Measurements from ENCODE around the gene EREG. TPM values are rescaled to one million over a fixed set of nuclear protein-coding genes. Genes with fewer than 3 reads are reported as not detected.
A peak's percentile ranks its signal among the peaks of the same experiment; 100 is the strongest.

Gene EREG
- polyA plus RNA-seq, 4 donors: 0.22 to 15.4 (median 0.75) TPM; not detected in 1

GRCh38 chr4:74428276-74428675 is 63.3 kb downstream of the EREG start:
- H3K27ac ChIP-seq (ENCODE audit: low read depth in 1 of 3, low read length in 2 of 3): no peak overlapping the region
- H3K4me1 ChIP-seq (ENCODE audit: control insufficient read depth in 3 of 3, insufficient read depth in 2 of 3, low read depth in 1 of 3, low read length in 2 of 3): no peaks in the 10 kb centered on the region
- H3K27me3 ChIP-seq (ENCODE audit: control insufficient read depth in 3 of 3, insufficient read depth in 3 of 3, low read length in 3 of 3): no peaks in the 10 kb centered on the region
- no peaks in the 10 kb centered on the region for H3K9me3 ChIP-seq (ENCODE audit: control insufficient read depth in 2 of 2, insufficient read depth in 1 of 2, low read depth in 1 of 2, low read length in 1 of 2)
- FAIRE-seq: no peak
- no peaks in the 10 kb centered on the region for H3K36me3 ChIP-seq (ENCODE audit: control insufficient read depth in 3 of 3, insufficient read depth in 2 of 3, low read depth in 1 of 3, low read length in 3 of 3)
- no peak overlapping the region for H3K4me3 ChIP-seq (ENCODE audit: low read depth in 1 of 3, low read length in 3 of 3)
- DNase-seq: no peak

GRCh38 chr4:74431113-74431826 is 66.3 kb downstream of the EREG start:
- H3K9me3 ChIP-seq (ENCODE audit: control insufficient read depth in 2 of 2, insufficient read depth in 1 of 2, low read depth in 1 of 2, low read length in 1 of 2): peaks cover 0 to 5% of the 10 kb centered on the region in 2 donors
- no peaks in the 10 kb centered on the region for H3K4me1 ChIP-seq (ENCODE audit: control insufficient read depth in 3 of 3, insufficient read depth in 2 of 3, low read depth in 1 of 3, low read length in 2 of 3)
- 76 to 86% (median 80%) methylated on average over 11 of the region's 11 CpGs for WGBS, 3 donors
- H3K27ac ChIP-seq (ENCODE audit: low read depth in 1 of 3, low read length in 2 of 3): peak overlapping the region in 1 of 3 donors; percentile 43
- FAIRE-seq (no peak), DNase-seq (peak in 1 of 2 donors; percentile 33)
- no peak overlapping the region for H3K4me3 ChIP-seq (ENCODE audit: low read depth in 1 of 3, low read length in 3 of 3)
- no peaks in the 10 kb centered on the region for H3K36me3 ChIP-seq (ENCODE audit: control insufficient read depth in 3 of 3, insufficient read depth in 2 of 3, low read depth in 1 of 3, low read length in 3 of 3)
- H3K27me3 ChIP-seq (ENCODE audit: control insufficient read depth in 3 of 3, insufficient read depth in 3 of 3, low read length in 3 of 3): no peaks in the 10 kb centered on the region

GRCh38 chr4:74433043-74433442 is 68.1 kb downstream of the EREG start:
- no peaks in the 10 kb centered on the region for H3K4me1 ChIP-seq (ENCODE audit: control insufficient read depth in 3 of 3, insufficient read depth in 2 of 3, low read depth in 1 of 3, low read length in 2 of 3)
- no peaks in the 10 kb centered on the region for H3K36me3 ChIP-seq (ENCODE audit: control insufficient read depth in 3 of 3, insufficient read depth in 2 of 3, low read depth in 1 of 3, low read length in 3 of 3)
- no peaks in the 10 kb centered on the region for H3K27me3 ChIP-seq (ENCODE audit: control insufficient read depth in 3 of 3, insufficient read depth in 3 of 3, low read length in 3 of 3)
- WGBS, 3 donors: 76 to 79% (median 77%) methylated on average over 2 of the region's 2 CpGs
- no peak for FAIRE-seq
- no peak overlapping the region for H3K27ac ChIP-seq (ENCODE audit: low read depth in 1 of 3, low read length in 2 of 3)
- H3K9me3 ChIP-seq (ENCODE audit: control insufficient read depth in 2 of 2, insufficient read depth in 1 of 2, low read depth in 1 of 2, low read length in 1 of 2): peaks cover 0 to 5% of the 10 kb centered on the region in 2 donors
- no peak overlapping the region for H3K4me3 ChIP-seq (ENCODE audit: low read depth in 1 of 3, low read length in 3 of 3)
- no peak for DNase-seq

GRCh38 chr4:74433541-74434172 is 68.7 kb downstream of the EREG start:
- FAIRE-seq: no peak
- H3K27me3 ChIP-seq (ENCODE audit: control insufficient read depth in 3 of 3, insufficient read depth in 3 of 3, low read length in 3 of 3): no peaks in the 10 kb centered on the region
- WGBS, 3 donors: 73 to 76% (median 76%) methylated on average over 7 of the region's 7 CpGs
- H3K27ac ChIP-seq (ENCODE audit: low read depth in 1 of 3, low read length in 2 of 3): no peak overlapping the region
- H3K4me1 ChIP-seq (ENCODE audit: control insufficient read depth in 3 of 3, insufficient read depth in 2 of 3, low read depth in 1 of 3, low read length in 2 of 3): no peaks in the 10 kb centered on the region
- no peaks in the 10 kb centered on the region for H3K36me3 ChIP-seq (ENCODE audit: control insufficient read depth in 3 of 3, insufficient read depth in 2 of 3, low read depth in 1 of 3, low read length in 3 of 3)
- H3K4me3 ChIP-seq (ENCODE audit: low read depth in 1 of 3, low read length in 3 of 3): no peak overlapping the region
- DNase-seq: no peak
- H3K9me3 ChIP-seq (ENCODE audit: control insufficient read depth in 2 of 2, insufficient read depth in 1 of 2, low read depth in 1 of 2, low read length in 1 of 2): peaks cover 0 to 5% of the 10 kb centered on the region in 2 donors

- peaks cover 0 to 5% of the 10 kb centered on the region in 2 donors for H3K9me3 ChIP-seq (ENCODE audit: control insufficient read depth in 2 of 2, insufficient read depth in 1 of 2, low read depth in 1 of 2, low read length in 1 of 2)
- 19 to 49% (median 38%) methylated on average over 1 of the region's 1 CpG for whole genome bisulfite sequencing, 3 donors
- no peak overlapping the region for H3K4me3 ChIP-seq (ENCODE audit: low read depth in 1 of 3, low read length in 3 of 3)
- FAIRE-seq: no peak
- no peak for DNase-seq
- H3K27ac ChIP-seq (ENCODE audit: low read depth in 1 of 3, low read length in 2 of 3): no peak overlapping the region
- no peaks in the 10 kb centered on the region for H3K27me3 ChIP-seq (ENCODE audit: control insufficient read depth in 3 of 3, insufficient read depth in 3 of 3, low read length in 3 of 3)
- H3K36me3 ChIP-seq (ENCODE audit: control insufficient read depth in 3 of 3, insufficient read depth in 2 of 3, low read depth in 1 of 3, low read length in 3 of 3): no peaks in the 10 kb centered on the region
- H3K4me1 ChIP-seq (ENCODE audit: control insufficient read depth in 3 of 3, insufficient read depth in 2 of 3, low read depth in 1 of 3, low read length in 2 of 3): no peaks in the 10 kb centered on the region
Measured at GRCh38 chr4:74435296-74435695, 70.4 kb downstream of the EREG start.

GRCh38 chr4:74437866-74438265 is 72.9 kb downstream of the EREG start:
- Histone ChIP-seq H3K9me3 (ENCODE audit: control insufficient read depth in 2 of 2, insufficient read depth in 1 of 2, low read depth in 1 of 2, low read length in 1 of 2) (peaks cover 0 to 5% of the 10 kb centered on the region in 2 donors), H3K36me3 (ENCODE audit: control insufficient read depth in 3 of 3, insufficient read depth in 2 of 3, low read depth in 1 of 3, low read length in 3 of 3) (no peaks in the 10 kb centered on the region), H3K27ac (ENCODE audit: low read depth in 1 of 3, low read length in 2 of 3) (no peak overlapping the region), H3K4me3 (ENCODE audit: low read depth in 1 of 3, low read length in 3 of 3) (no peak overlapping the region), H3K27me3 (ENCODE audit: control insufficient read depth in 3 of 3, insufficient read depth in 3 of 3, low read length in 3 of 3) (no peaks in the 10 kb centered on the region), H3K4me1 (ENCODE audit: control insufficient read depth in 3 of 3, insufficient read depth in 2 of 3, low read depth in 1 of 3, low read length in 2 of 3) (no peaks in the 10 kb centered on the region)
- WGBS, 3 donors: 81 to 96% (median 89%) methylated on average over 3 of the region's 3 CpGs
- FAIRE-seq (no peak), DNase-seq (no peak)

Other genes starting within 250 kb of the EREG start
- gene MTHFD2L, start 207.0 kb upstream of the EREG start, polyA plus RNA-seq: 10 to 100 TPM in 1 of 4 donors, 1 to 10 TPM in 3; 4.1 to 14.7 (median 6.6) TPM
- gene EPGN, start 56.7 kb upstream of the EREG start, polyA plus RNA-seq: under 1 TPM in 1 of 4 donors, not detected in 3; 0.06 TPM
- gene AREG, start 80.0 kb downstream of the EREG start, polyA plus RNA-seq: 10 to 100 TPM in 1 of 4 donors, 1 to 10 TPM in 3; 1.3 to 13.2 (median 3.8) TPM